Measurements from ENCODE around the gene CCDC112.
"Not testable (repeated sequence)": the region's sequence is repeated elsewhere in the genome, so short reads cannot be mapped to it uniquely, and the experiment has no call there.

Gene CCDC112

GRCh38 chr5:115260248-115260647 is 36.2 kb downstream of the CCDC112 start:
- no peak for DNase-seq (ENCODE audit: low spot score)

GRCh38 chr5:115257981-115258380 is 38.5 kb downstream of the CCDC112 start:
- no peak for DNase-seq (ENCODE audit: low spot score)

DNA sequence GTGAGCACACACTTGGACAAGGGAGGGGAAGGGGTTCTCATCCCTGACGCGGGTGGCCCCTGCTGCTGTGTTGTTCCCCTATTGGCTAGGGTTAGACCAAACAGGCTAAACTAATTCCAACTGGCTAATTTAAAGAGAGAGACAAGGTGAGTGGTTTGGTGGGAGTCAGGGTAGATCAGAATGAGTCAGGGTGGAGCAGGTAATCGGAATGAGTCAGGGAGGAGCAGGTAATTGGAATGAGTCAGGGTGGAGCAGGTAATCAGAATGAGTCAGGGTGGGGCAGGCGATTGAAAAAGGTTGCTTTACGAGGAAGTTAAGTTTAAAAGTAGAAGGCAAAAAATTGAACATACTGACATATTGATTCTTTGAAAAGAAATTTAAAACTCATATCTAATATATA is 47.1 kb downstream of the CCDC112 start:
- not testable (repeated sequence) for DNase-seq (ENCODE audit: low spot score)

DNA sequence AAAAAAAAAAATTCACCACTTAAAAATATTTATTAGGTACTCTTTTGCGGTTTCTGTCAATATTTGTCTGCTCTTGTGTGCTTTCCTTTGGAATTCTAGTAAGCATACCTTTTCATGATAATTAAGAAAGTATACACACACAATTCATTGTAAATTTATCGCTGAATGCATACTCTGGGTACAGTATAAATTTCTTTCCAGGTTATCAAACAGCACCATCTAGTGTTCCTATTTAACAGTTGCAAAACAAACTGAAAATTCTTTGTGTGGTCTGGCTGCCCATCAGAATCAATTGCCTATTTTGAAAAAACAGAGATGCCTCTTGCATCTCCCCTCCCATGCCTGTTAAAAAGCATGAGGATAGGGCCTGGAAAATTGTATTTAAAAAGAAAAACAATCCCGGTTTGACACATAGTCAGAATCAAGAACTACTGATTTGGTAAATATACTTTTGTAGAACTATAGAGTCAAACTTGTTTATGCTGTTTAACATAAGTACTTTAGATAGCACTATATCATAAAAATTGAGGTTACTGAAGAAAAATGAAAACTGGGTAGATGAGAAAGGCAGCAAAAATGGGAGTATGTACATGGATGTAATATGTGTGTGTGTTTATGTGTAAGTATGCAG is 50.0 kb downstream of the CCDC112 start:
- DNase-seq (ENCODE audit: low spot score) = peak; percentile 3

DNA sequence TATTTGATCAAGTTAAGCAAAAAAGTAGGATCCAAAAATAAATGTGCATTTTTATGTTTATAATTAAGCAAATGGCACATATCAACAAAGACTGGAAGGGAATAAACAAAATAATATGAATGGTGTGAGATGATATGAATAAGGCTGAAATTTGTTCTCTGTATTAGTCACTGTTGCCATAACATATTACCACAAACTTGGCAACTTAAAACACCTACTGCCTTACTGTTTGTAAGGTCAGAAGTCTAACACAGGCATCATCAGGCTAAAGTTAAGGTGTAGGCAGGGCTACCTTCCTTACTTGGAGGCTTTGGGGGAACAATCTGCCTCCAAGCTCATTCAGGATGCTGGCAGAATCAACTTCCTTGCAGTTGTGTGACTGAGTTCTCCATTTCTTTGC is 53.0 kb downstream of the CCDC112 start:
- no peak for DNase-seq (ENCODE audit: low spot score)

DNA sequence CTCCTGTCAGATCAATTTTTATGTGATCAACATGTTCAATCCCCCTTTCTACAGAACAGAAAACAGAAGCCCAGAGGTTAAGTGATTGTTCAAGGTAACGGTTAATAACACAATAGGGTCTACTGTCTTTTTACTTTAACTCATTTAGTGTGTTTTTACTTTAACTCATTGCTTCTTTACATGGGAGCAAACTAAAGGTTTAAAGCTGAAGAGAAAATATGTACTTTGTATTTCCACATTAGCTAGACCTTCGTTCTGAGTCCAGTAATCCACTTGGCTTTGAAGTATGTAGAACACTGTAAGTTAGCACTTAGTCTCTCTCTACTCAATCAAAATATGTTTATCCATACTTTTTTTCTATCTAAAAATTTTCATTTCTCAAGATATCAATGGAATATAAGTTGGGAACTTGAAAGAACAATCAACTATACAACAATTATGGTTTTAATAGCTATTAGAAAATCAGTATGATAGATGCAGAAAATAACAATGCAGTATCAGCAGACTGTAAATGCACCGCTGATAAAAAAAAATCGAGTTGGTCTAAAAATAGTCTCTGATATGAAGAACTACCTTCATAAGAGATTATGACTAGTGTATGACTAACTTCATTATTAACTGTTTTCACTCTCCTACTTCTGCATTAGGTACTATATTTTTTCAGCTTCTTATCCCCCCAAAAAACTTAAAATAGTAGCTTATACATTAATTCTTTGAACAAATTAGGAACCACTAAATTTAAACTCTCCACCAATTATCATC is 54.4 kb downstream of the CCDC112 start:
- DNase-seq (ENCODE audit: low spot score) = no peak

DNA sequence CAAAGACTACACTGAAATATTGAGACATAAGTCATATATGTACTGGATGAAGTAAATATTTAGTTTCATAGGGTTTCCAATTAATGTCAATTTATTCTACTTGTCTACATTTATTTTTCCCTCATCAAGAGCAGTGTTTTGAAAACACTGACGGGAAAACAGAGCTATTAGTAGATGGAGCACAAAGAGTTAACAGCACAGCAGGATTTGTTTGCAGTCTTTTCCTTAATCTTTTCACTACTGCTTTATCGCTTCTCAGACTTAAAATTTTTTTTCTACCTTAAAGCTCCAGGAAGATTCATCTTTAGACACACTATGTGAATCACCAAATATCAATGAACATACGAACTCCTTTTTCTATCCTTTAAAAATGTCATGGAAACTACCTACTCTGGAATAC is 59.4 kb downstream of the CCDC112 start:
- DNase-seq (ENCODE audit: low spot score) = no peak

- DNase-seq (ENCODE audit: low spot score) = no peak
These were observed 59.9 kb downstream of the CCDC112 start for GRCh38 chr5:115236599-115236998.

GRCh38 chr5:115231598-115231997 is 64.9 kb downstream of the CCDC112 start:
- DNase-seq (ENCODE audit: low spot score) = no peak

DNA sequence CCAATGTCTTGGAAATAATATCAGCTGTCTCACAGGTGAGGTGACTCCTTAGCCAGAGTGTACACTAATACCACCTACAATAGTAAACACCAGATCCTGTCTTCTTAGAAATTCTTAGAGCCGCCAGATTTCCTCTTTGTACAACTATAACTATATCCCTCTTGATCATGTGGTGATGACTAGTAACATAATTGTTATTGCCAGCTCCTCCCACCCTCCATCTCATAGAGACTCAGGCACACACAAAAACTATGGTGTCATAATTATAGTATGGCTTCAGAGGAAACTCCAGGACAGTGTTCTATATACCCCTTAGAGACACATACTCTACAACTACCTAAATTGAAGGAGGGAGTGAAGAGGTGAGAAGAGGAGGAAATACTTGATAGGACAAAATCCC is 66.8 kb downstream of the CCDC112 start:
- no peak for DNase-seq (ENCODE audit: low spot score)

- no peak for DNase-seq (ENCODE audit: low spot score)
These were observed 69.2 kb downstream of the CCDC112 start for GRCh38 chr5:115227281-115227680.

Data from CD4-positive, alpha-beta T cell treated with Interleukin-6 at 100 ng/mL for 8 hours (primary cell).